A549 (cell line): ENCODE data around the gene CIB4. TPM values are rescaled to one million over a fixed set of nuclear protein-coding genes. Genes with fewer than 3 reads are reported as not detected.

ENCODE experiments used
- ATAC-seq, 2 experiments: fragments of 200-7000 bp in 1 of 2; fragments of >200 bp in 1 of 2; cut with Nextera tagmentation in 1 of 2; cut with Tn5 transposase in 1 of 2; 3 replicates each; pipeline versions ENCODE4 v1.8.0 to v1.9.1; 2018 to 2020; ENCODE audit warnings: mild to moderate bottlenecking in 1 of 2, moderate library complexity in 1 of 2
- CTCF ChIA-PET: fragments of 300-600 bp; sonication (Branson Sonifier 250); formaldehyde crosslinking; extraction: SDS; loops from one replicate; lab custom pipeline; 2021; ENCODE audit warnings: antibody characterized with exemption, inconsistent platforms; lab: Yijun Ruan, JAX
- POLR2A ChIA-PET: fragments of 350-600 bp; formaldehyde crosslinking; extraction: SDS; loops from one replicate; lab custom pipeline; 2021; ENCODE audit warnings: antibody characterized with exemption, inconsistent platforms; lab: Yijun Ruan, JAX
- DNase-seq, 2 experiments: peaks; one replicate each; pipeline versions ENCODE4 v3.0.0 to v3.0.0-alpha.2; 2011 to 2016; ENCODE audit warnings: low read depth in 1 of 2, low spot score in 1 of 2
- FAIRE-seq: peaks from 2 replicates; lab custom pipeline; 2011; peaks lifted over from hg19 to GRCh38; lab: Jason Lieb, UNC
- H3K27ac ChIP-seq, 2 experiments: fragments of >200 bp; sonication (Bioruptor Twin); formaldehyde crosslinking; 3 replicates each; pipeline ENCODE4 v1.5.1; 2016 to 2017
- H3K4me1 ChIP-seq: fragments of >200 bp; sonication (Bioruptor Twin); formaldehyde crosslinking; 3 replicates; pipeline ENCODE4 v1.6.1; 2016
- H3K4me2 ChIP-seq: fragments of >200 bp; sonication (Bioruptor Twin); formaldehyde crosslinking; 3 replicates; pipeline ENCODE4 v1.6.1; 2016
- H3K4me3 ChIP-seq: fragments of >200 bp; sonication (Bioruptor Twin); formaldehyde crosslinking; 3 replicates; pipeline ENCODE4 v1.5.1; 2016
- H3K9me3 ChIP-seq: fragments of >200 bp; sonication (Bioruptor Twin); formaldehyde crosslinking; 3 replicates; pipeline ENCODE4 v1.6.1; 2016
- BHLHE40 ChIP-seq: IDR thresholded peaks from 2 replicates; pipeline ENCODE4 v1.6.1; 2012; ENCODE audit warnings: low read depth, low read length, inconsistent platforms
- CHD4 ChIP-seq: fragments of 200-600 bp; sonication (generic); IDR thresholded peaks from 2 replicates; pipeline ENCODE4 v1.6.1; 2016; ENCODE audit warnings: antibody characterized with exemption, mild to moderate bottlenecking, borderline replicate concordance
- ESRRA ChIP-seq: fragments of 150-350 bp; IDR thresholded peaks from 2 replicates; pipeline ENCODE4 v1.6.1; 2014; ENCODE audit warnings: mild to moderate bottlenecking, low read length, borderline replicate concordance
- GATA3 ChIP-seq: IDR thresholded peaks from 2 replicates; pipeline ENCODE4 v1.6.1; 2012; ENCODE audit warnings: borderline replicate concordance
- HOXB13 ChIP-seq: fragments of 250-450 bp; sonication (Bioruptor Pico); IDR thresholded peaks from 2 replicates; pipeline ENCODE4 v1.5.0; 2020; ENCODE audit warnings: low read depth, mild to moderate bottlenecking, moderate library complexity
- HOXB5 ChIP-seq: fragments of 250-450 bp; sonication (Bioruptor Pico); IDR thresholded peaks from 2 replicates; pipeline ENCODE4 v1.5.0; 2020; ENCODE audit warnings: mild to moderate bottlenecking, moderate library complexity
- KDM1A ChIP-seq: fragments of 200-600 bp; sonication (generic); IDR thresholded peaks from 2 replicates; pipeline ENCODE4 v1.6.1; 2016; ENCODE audit warnings: low read depth, mild to moderate bottlenecking
- KDM5A ChIP-seq: fragments of 200-600 bp; sonication (generic); IDR thresholded peaks from 2 replicates; pipeline ENCODE4 v1.6.1; 2016; ENCODE audit warnings: antibody characterized with exemption, mild to moderate bottlenecking
- NFE2L2 ChIP-seq: fragments of 150-350 bp; conservative IDR thresholded peaks from 2 replicates; pipeline ENCODE4 v1.6.1; 2014; ENCODE audit warnings: low read length
- NPAS2 ChIP-seq: fragments of 250-450 bp; sonication (Bioruptor Pico); IDR thresholded peaks from 2 replicates; pipeline ENCODE4 v1.8.0; 2022; ENCODE audit warnings: mild to moderate bottlenecking, moderate library complexity, borderline replicate concordance
- POLR2A ChIP-seq: IDR thresholded peaks from 2 replicates; pipeline ENCODE4 v1.6.1; 2012; ENCODE audit warnings: mild to moderate bottlenecking, low read length
- RAD21 ChIP-seq, 2 experiments: fragments of >200 bp in 1 of 2; sonication (Bioruptor Twin) in 1 of 2; formaldehyde crosslinking in 1 of 2; IDR thresholded peaks in 1 of 2; conservative IDR thresholded peaks in 1 of 2; 2 replicates in 1 of 2; 3 replicates in 1 of 2; pipeline ENCODE4 v1.6.1; 2012 to 2018; ENCODE audit warnings: inconsistent platforms in 1 of 2
- RFX5 ChIP-seq: fragments of 450-650 bp; IDR thresholded peaks from 2 replicates; pipeline ENCODE4 v1.7.1; 2014; ENCODE audit warnings: antibody characterized with exemption, mild to moderate bottlenecking, moderate library complexity
- RNF2 ChIP-seq: fragments of 200-600 bp; sonication (generic); IDR thresholded peaks from 2 replicates; pipeline ENCODE4 v1.6.1; 2016; ENCODE audit warnings: low read depth, mild to moderate bottlenecking, antibody characterized with exemption, moderate library complexity, borderline replicate concordance
- SMC3 ChIP-seq: fragments of >200 bp; sonication (Bioruptor Twin); formaldehyde crosslinking; IDR thresholded peaks from 3 replicates; pipeline ENCODE4 v1.6.1; 2018; ENCODE audit warnings: inconsistent platforms
- SREBF2 ChIP-seq: fragments of 450-650 bp; IDR thresholded peaks from 2 replicates; pipeline ENCODE4 v1.6.1; 2014; ENCODE audit warnings: mild to moderate bottlenecking, moderate library complexity
- TFCP2L1 ChIP-seq: fragments of 250-450 bp; sonication (Bioruptor Pico); IDR thresholded peaks from 2 replicates; pipeline ENCODE4 v1.5.0; 2021; ENCODE audit warnings: mild to moderate bottlenecking
- TP53 ChIP-seq: fragments of 250-450 bp; sonication (Bioruptor Pico); IDR thresholded peaks from 2 replicates; pipeline ENCODE4 v1.5.0; 2021; ENCODE audit warnings: mild to moderate bottlenecking, moderate library complexity
- ZNF302 ChIP-seq: fragments of 250-450 bp; sonication (Bioruptor Pico); IDR thresholded peaks from 2 replicates; pipeline ENCODE4 v1.9.0; 2021; ENCODE audit warnings: inconsistent platforms, mild to moderate bottlenecking, moderate library complexity
- ZSCAN20 ChIP-seq: fragments of 250-450 bp; sonication (Bioruptor Pico); IDR thresholded peaks from 2 replicates; pipeline ENCODE4 v1.8.0; 2022; ENCODE audit warnings: mild to moderate bottlenecking, moderate library complexity
- WGBS: methylation state at CpG from one replicate; pipeline ENCODE4 v1.1.6; 2017; ENCODE audit errors: missing lambda C conversion rate; 5-methylcytosine and 5-hydroxymethylcytosine counted together
- polyA plus RNA-seq, 4 experiments: library from polyadenylated mRNA; depleted of rRNA in 3 of 4; stranded (reverse); fragments of >200 nt; fragmentation: RNase III in 1 of 4; extraction: RNeasy Plus Mini Kit Qiagen cat#74134 plus additional on column Dnase treatment in 1 of 4; gene quantifications; 2 replicates in 3 of 4; 3 replicates in 1 of 4; pipeline ENCODE4 v1.2.3, GENCODE V29; 2011 to 2017
- TF ChIP-seq, protein P1 (sequence below): fragments of 450-650 bp; IDR thresholded peaks from 2 replicates; pipeline ENCODE4 v1.6.1; 2014; ENCODE audit warnings: antibody characterized with exemption
- TF ChIP-seq, protein P2 (sequence below): fragments of >200 bp; sonication (Bioruptor Twin); formaldehyde crosslinking; IDR thresholded peaks from 3 replicates; pipeline ENCODE4 v1.5.1; 2016
- TF ChIP-seq, protein P3 (sequence below): IDR thresholded peaks from 2 replicates; pipeline ENCODE4 v1.6.1; 2012
- TF ChIP-seq, protein P4 (sequence below): fragments of 200-600 bp; sonication (generic); IDR thresholded peaks from 2 replicates; pipeline ENCODE4 v1.6.1; 2016; ENCODE audit warnings: antibody characterized with exemption, mild to moderate bottlenecking, moderate library complexity

Gene CIB4
- polyA plus RNA-seq, 2 of the 4 experiments (the other 2 are of a cell fraction), result 0.30 to 1.0 TPM

DNA sequence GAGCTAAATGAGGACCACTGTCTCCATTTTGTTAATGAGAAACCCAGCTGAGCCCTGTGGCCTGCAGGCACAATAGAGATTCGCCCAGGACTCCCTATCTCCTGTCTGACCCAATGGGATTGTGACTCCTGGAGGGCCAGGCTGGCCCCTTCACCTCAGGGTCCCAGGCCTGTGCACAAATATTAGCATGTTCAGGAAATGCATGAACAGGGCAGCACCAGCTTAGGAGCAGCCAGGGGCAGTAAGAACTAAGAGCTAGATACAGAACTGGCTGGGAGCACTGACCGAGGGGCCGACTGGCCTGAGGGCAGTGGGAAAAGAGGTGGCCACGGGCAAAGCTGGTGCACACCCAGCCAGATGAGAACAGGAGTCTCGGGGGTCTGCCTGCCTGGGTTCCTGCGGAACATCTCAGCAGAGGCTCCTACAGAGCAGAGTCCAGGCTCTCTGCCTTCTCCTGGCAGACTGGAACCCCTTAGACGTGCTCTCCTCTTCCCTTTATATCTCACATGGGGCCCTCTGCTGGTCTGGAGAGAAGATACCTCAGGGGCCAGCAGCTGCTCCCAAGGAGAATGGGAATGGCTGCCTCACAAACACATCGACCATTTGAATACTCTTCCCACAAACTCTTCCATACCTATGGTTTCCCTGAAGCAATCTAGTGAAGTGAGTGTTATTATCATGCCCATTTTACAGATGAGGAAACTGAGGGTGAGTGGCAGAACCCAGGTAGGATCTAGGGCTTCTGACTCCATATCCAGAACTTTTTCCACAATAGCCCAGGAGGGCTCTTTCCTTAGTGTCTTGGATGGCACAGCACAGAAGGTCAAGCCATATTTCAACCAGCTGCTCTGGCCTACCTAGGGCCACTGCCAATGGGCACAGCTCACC is 85.7 kb downstream of the CIB4 start:
- Histone ChIP-seq H3K4me1 (no peaks in the 10 kb centered on the region), H3K4me3 (no peak overlapping the region), H3K9me3 (no peaks in the 10 kb centered on the region), H3K4me2 (no peak overlapping the region), H3K27ac (no peak overlapping the region)
- ChIA-PET POLR2A (no interaction called here), CTCF (interaction anchor here (0.9 to 18.2 kb wide), 8 partner anchors 11 to 190 kb away, joined by 3 to 237 read pairs (median 5); no protein-coding TSS in a partner anchor)
- WGBS, result 62% methylated on average over 8 of the region's 8 CpGs
- FAIRE-seq (no peak), ATAC-seq (peak in 1 of 2 experiments; percentile 79; a peak in 3 of 6 replicates), DNase-seq (peak; percentile 37 to 47)
- TF ChIP-seq NFE2L2 (no peak), ESRRA (no peak), KDM1A (no peak), RAD21 (conservative IDR thresholded peaks at IDR 0.05 in 1 of 2, IDR thresholded peaks at IDR 0.05 in 1 of 2) (peak in 1 of 2 experiments; percentile 10; a peak in 1 of 5 replicates), SMC3 (peak; percentile 19; the same call in 1 of the 3 replicates), RNF2 (no peak), HOXB13 (CRISPR knock-in tag) (no peak)
- TF ChIP-seq, protein P1, sequence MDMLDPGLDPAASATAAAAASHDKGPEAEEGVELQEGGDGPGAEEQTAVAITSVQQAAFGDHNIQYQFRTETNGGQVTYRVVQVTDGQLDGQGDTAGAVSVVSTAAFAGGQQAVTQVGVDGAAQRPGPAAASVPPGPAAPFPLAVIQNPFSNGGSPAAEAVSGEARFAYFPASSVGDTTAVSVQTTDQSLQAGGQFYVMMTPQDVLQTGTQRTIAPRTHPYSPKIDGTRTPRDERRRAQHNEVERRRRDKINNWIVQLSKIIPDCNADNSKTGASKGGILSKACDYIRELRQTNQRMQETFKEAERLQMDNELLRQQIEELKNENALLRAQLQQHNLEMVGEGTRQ, result no peak
- TF ChIP-seq, protein P2, sequence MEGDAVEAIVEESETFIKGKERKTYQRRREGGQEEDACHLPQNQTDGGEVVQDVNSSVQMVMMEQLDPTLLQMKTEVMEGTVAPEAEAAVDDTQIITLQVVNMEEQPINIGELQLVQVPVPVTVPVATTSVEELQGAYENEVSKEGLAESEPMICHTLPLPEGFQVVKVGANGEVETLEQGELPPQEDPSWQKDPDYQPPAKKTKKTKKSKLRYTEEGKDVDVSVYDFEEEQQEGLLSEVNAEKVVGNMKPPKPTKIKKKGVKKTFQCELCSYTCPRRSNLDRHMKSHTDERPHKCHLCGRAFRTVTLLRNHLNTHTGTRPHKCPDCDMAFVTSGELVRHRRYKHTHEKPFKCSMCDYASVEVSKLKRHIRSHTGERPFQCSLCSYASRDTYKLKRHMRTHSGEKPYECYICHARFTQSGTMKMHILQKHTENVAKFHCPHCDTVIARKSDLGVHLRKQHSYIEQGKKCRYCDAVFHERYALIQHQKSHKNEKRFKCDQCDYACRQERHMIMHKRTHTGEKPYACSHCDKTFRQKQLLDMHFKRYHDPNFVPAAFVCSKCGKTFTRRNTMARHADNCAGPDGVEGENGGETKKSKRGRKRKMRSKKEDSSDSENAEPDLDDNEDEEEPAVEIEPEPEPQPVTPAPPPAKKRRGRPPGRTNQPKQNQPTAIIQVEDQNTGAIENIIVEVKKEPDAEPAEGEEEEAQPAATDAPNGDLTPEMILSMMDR, result peak; percentile 20; the same call in 2 of the 3 replicates

DNA sequence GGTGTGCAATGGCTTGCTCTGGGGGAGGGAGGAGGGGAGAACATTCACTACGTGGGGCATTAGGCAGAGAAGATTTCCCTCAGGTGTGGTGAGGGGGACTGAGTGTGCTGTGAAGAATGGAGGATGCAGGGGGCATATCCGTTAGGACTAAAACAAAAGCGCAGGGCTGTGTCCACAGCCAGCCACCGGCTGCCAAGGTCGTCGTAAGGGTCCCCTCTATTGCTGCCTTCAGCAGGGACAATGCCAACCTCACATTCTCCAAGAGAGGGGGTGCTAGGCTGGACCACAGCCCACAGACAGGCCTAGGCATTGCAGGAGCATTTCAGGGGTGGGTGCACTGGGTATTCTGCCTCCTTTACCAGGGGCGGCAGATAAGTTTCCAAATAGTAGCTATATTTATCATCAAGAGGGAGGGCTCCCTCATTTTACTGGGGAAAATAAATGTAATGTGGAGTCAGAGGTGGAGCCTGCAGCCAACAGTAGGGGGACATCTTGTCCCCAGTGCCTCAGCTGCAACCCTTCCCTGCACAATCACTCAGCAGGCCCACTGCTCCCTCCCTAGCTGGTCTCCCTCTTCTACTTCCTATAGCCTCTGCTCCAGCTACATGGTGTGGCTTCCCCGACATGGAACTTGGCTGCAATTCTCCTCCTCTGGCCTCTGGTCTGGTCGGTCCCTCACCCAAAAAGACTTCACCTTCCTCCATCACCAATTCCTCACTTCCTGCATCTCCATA is 88.4 kb downstream of the CIB4 start:
- H3K27ac ChIP-seq, result no peak overlapping the region
- FAIRE-seq, result no peak
- H3K4me2 ChIP-seq, result no peak overlapping the region
- no peak for ATAC-seq
- POLR2A ChIA-PET, result no interaction called here
- WGBS, result 65% methylated on average over 9 of the region's 9 CpGs
- DNase-seq, result no peak
- no peaks in the 10 kb centered on the region for H3K9me3 ChIP-seq
- TF ChIP-seq BHLHE40 (no peak), CHD4 (no peak), RFX5 (no peak), ZNF302 (no peak), POLR2A (no peak), TP53 (no peak), TFCP2L1 (CRISPR knock-in tag) (no peak), SREBF2 (no peak), SMC3 (no peak), NPAS2 (CRISPR knock-in tag) (no peak), HOXB5 (CRISPR knock-in tag) (no peak), ESRRA (no peak), KDM5A (no peak), ZSCAN20 (CRISPR knock-in tag) (no peak), GATA3 (no peak), HOXB13 (CRISPR knock-in tag) (no peak)
- TF ChIP-seq, protein P1, result no peak
- TF ChIP-seq, protein P3, sequence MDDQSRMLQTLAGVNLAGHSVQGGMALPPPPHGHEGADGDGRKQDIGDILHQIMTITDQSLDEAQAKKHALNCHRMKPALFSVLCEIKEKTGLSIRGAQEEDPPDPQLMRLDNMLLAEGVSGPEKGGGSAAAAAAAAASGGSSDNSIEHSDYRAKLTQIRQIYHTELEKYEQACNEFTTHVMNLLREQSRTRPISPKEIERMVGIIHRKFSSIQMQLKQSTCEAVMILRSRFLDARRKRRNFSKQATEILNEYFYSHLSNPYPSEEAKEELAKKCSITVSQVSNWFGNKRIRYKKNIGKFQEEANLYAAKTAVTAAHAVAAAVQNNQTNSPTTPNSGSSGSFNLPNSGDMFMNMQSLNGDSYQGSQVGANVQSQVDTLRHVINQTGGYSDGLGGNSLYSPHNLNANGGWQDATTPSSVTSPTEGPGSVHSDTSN, result no peak
- TF ChIP-seq, protein P4, sequence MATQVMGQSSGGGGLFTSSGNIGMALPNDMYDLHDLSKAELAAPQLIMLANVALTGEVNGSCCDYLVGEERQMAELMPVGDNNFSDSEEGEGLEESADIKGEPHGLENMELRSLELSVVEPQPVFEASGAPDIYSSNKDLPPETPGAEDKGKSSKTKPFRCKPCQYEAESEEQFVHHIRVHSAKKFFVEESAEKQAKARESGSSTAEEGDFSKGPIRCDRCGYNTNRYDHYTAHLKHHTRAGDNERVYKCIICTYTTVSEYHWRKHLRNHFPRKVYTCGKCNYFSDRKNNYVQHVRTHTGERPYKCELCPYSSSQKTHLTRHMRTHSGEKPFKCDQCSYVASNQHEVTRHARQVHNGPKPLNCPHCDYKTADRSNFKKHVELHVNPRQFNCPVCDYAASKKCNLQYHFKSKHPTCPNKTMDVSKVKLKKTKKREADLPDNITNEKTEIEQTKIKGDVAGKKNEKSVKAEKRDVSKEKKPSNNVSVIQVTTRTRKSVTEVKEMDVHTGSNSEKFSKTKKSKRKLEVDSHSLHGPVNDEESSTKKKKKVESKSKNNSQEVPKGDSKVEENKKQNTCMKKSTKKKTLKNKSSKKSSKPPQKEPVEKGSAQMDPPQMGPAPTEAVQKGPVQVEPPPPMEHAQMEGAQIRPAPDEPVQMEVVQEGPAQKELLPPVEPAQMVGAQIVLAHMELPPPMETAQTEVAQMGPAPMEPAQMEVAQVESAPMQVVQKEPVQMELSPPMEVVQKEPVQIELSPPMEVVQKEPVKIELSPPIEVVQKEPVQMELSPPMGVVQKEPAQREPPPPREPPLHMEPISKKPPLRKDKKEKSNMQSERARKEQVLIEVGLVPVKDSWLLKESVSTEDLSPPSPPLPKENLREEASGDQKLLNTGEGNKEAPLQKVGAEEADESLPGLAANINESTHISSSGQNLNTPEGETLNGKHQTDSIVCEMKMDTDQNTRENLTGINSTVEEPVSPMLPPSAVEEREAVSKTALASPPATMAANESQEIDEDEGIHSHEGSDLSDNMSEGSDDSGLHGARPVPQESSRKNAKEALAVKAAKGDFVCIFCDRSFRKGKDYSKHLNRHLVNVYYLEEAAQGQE, result no peak
- CTCF ChIA-PET, result interaction anchor here (0.7 to 18.2 kb wide), 5 partner anchors 9 to 193 kb away, joined by 3 to 237 read pairs (median 3); no protein-coding TSS in a partner anchor
- no peaks in the 10 kb centered on the region for H3K4me1 ChIP-seq
- H3K4me3 ChIP-seq, result no peak overlapping the region
